ENCODE measurements around the gene SLC27A1. TPM values are rescaled to one million over a fixed set of nuclear protein-coding genes. Genes with fewer than 3 reads are reported as not detected.
"Not testable (repeated sequence)": the region's sequence is repeated elsewhere in the genome, so short reads cannot be mapped to it uniquely, and the experiment has no call there.

The SLC27A1 gene
- total RNA-seq, 2 donors from 2014 or later, result 2.2 to 6.0 TPM

DNA sequence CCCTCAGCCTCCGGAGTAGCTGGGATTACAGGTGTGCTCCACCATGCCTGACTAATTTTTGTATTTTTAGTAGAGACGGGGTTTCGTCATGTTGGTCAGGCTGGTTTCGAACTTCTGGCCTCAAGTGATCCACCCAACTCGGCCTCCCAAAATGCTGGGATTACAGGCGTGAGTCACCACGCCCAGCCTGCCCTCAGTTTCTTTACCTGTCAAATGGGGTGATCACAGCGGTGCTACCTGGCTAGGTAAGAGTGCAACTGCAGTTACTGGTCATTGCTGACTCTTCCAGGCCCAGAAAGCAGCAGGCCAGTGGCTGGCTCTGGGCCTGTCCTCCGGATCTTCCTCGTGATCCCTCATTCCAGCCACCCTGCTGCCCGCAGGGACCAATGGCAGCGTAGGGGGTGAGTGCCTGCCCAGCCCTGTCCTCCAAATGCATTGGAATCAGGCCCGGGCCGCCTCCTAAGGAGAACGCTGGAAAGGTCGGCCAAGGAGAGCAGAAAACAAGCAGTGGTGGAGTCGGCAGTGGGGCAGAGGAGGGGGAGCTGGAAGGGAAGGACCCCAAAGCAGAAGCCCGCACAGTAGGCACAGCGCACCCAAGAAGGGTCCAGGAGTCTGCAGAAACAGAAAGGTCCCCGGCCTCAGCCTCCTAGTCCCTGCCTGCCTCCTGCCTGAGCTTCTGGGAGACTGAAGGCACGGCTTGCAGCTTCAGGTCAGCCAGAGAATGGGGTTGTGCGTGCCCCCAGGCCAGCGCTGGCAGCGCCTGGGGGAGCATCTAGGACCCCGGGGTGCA lies 1.8 kb upstream of the SLC27A1 start:
- Mint-ChIP-seq H3K27ac (peak overlapping the region; percentile 38 to 73), H3K27me3 (no peaks in the 10 kb centered on the region), H3K4me3 (peak overlapping the region; percentile 97), H3K4me1 (ENCODE audit: low read depth in 2 of 2) (peaks cover 20 to 27% of the 10 kb centered on the region in 2 donors), H3K36me3 (no peaks in the 10 kb centered on the region), H3K9me3 (no peaks in the 10 kb centered on the region)
- ATAC-seq (no peak), DNase-seq (ENCODE audit: low spot score) (no peak)

- Mint-ChIP-seq H3K4me3 (peak overlapping the region; percentile 97), H3K9me3 (no peaks in the 10 kb centered on the region), H3K27ac (peak overlapping the region; percentile 38 to 73), H3K36me3 (no peaks in the 10 kb centered on the region), H3K4me1 (ENCODE audit: low read depth in 2 of 2) (peaks cover 20 to 27% of the 10 kb centered on the region in 2 donors), H3K27me3 (no peaks in the 10 kb centered on the region)
- ATAC-seq (no peak), DNase-seq (ENCODE audit: low spot score) (no peak)
These were observed 1.2 kb upstream of the SLC27A1 start for GRCh38 chr19:17469092-17469480.

GRCh38 chr19:17469481-17470067 lies 750 bp upstream of the SLC27A1 start:
- no peaks in the 10 kb centered on the region for H3K9me3 Mint-ChIP-seq
- H3K4me1 Mint-ChIP-seq (ENCODE audit: low read depth in 2 of 2), result peaks cover 20 to 27% of the 10 kb centered on the region in 2 donors
- H3K27me3 Mint-ChIP-seq, result no peaks in the 10 kb centered on the region

DNA sequence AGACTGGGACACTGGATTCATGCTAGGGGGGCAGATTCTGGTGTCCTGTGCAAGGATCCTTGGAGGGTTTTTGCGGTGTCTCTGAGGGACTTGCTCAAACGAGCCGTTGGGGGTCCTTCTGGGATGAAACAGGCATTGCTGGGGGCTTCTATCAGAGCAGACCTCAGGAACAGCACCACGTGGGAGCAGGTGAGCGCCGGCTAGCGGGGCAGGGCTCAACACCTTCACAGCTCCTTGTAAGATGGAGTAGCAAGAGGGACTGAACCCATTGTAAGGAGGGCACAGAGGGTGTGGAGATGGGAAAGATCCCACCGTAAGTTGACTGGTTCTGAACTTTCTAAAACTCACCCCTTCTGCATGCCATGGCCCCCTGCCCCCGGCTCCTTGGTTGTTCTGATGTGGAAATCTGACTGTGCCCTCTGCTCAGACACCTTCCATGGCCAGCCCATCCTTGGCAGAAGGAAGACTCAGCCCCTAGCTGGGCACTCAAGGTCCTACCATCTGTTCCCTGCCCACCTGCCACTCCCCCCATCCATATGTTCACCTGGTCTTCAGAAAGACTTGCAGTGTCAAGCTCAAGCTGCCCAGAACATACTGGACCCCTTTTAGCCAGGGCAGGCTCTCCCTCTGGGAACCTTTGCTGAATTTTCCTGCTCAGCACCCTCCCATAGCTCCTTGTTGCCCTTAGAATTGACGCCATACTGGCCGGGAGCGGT lies 1.2 kb downstream of the SLC27A1 start:
- ATAC-seq (no peak), DNase-seq (ENCODE audit: low spot score) (no peak)
- no peaks in the 10 kb centered on the region for H3K27me3 Mint-ChIP-seq
- peaks cover 20 to 27% of the 10 kb centered on the region in 2 donors for H3K4me1 Mint-ChIP-seq (ENCODE audit: low read depth in 2 of 2)
- H3K4me3 Mint-ChIP-seq, result peak overlapping the region; percentile 97
- H3K36me3 Mint-ChIP-seq, result no peaks in the 10 kb centered on the region
- peak overlapping the region; percentile 32 to 61 for H3K27ac Mint-ChIP-seq
- H3K9me3 Mint-ChIP-seq, result no peaks in the 10 kb centered on the region

More at GRCh38 chr19:17469481-17470067, 750 bp upstream of the SLC27A1 start:
- ATAC-seq (peak; percentile 90), DNase-seq (ENCODE audit: low spot score) (peak; percentile 85)
- Mint-ChIP-seq H3K36me3 (no peaks in the 10 kb centered on the region), H3K27ac (peak overlapping the region; percentile 38 to 73), H3K4me3 (peak overlapping the region; percentile 97)

DNA sequence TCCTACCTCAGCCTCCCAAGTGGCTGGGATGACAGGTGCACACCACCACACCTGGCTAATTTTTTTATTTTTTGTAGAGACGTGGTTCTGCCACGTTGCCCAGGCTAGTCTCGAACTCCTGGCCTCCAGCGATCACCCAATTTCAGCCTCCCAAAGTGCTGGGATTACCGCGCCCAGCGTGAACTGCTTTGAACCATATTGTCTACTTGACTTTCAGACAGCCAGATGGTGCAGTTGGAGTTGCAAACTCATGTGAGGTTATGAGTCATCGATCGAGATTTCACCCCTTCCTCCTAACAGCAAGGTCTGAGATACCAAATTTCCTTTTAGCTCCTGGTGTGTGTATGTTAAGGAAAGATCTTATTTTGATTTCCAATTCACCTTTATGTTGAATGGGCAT lies 2.7 kb downstream of the SLC27A1 start:
- DNase-seq (ENCODE audit: low spot score) (no peak), ATAC-seq (no peak)
- Mint-ChIP-seq H3K27me3 (no peaks in the 10 kb centered on the region), H3K4me1 (ENCODE audit: low read depth in 2 of 2) (peaks cover 20 to 27% of the 10 kb centered on the region in 2 donors), H3K36me3 (no peaks in the 10 kb centered on the region), H3K4me3 (no peak overlapping the region), H3K9me3 (no peaks in the 10 kb centered on the region), H3K27ac (peak overlapping the region; percentile 18 to 63)

DNA sequence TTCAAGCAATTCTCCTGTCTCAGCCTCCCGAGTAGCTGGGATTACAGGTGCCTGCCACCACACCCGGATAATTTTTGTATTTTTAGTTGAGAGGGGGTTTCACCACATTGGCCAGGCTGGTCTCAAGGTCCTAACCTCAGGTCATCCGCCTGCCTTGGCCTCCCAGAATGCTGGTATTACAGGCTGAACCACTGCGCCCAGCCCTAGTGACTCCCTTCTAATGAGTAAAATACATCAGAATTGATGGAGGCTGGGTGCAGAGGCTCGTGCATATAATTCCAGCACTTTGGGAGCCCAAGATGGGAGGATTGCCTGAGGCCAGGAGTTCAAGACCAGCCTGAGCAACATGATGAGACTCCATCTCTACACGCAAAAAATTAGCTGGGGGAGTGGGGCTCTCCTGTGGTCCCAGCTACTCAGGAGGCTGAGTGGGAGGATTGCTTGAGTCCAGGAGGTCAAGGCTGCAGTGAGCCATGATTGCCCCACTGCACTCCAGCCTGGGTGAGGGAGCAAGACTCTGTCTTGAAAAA lies 4.8 kb downstream of the SLC27A1 start:
- not testable (repeated sequence) for H3K27ac Mint-ChIP-seq; H3K36me3 Mint-ChIP-seq; DNase-seq (ENCODE audit: low spot score); H3K27me3 Mint-ChIP-seq; H3K9me3 Mint-ChIP-seq; ATAC-seq; H3K4me3 Mint-ChIP-seq
- peaks cover 15 to 17% of the 10 kb centered on the region in 2 donors for H3K4me1 Mint-ChIP-seq (ENCODE audit: low read depth in 2 of 2)

- Mint-ChIP-seq H3K36me3 (no peaks in the 10 kb centered on the region), H3K4me1 (ENCODE audit: low read depth in 2 of 2) (peaks cover 13 to 16% of the 10 kb centered on the region in 2 donors), H3K9me3 (no peaks in the 10 kb centered on the region), H3K4me3 (no peak overlapping the region), H3K27me3 (no peaks in the 10 kb centered on the region), H3K27ac (no peak overlapping the region)
- ATAC-seq, result peak in 1 of 2 donors; percentile 40
- DNase-seq (ENCODE audit: low spot score), result no peak
These were observed 5.3 kb downstream of the SLC27A1 start for GRCh38 chr19:17475541-17476115.

GRCh38 chr19:17479325-17479791 lies 9.0 kb downstream of the SLC27A1 start:
- H3K4me3 Mint-ChIP-seq, result no peak overlapping the region
- ATAC-seq (no peak), DNase-seq (ENCODE audit: low spot score) (no peak)
- H3K36me3 Mint-ChIP-seq, result no peaks in the 10 kb centered on the region
- H3K27me3 Mint-ChIP-seq, result no peaks in the 10 kb centered on the region
- H3K4me1 Mint-ChIP-seq (ENCODE audit: low read depth in 2 of 2), result peaks cover 0 to 12% of the 10 kb centered on the region in 2 donors
- H3K27ac Mint-ChIP-seq, result no peak overlapping the region
- no peaks in the 10 kb centered on the region for H3K9me3 Mint-ChIP-seq

- ATAC-seq (no peak), DNase-seq (ENCODE audit: low spot score) (no peak)
- H3K27ac Mint-ChIP-seq, result no peak overlapping the region
- no peaks in the 10 kb centered on the region for H3K36me3 Mint-ChIP-seq
- no peaks in the 10 kb centered on the region for H3K27me3 Mint-ChIP-seq
- H3K9me3 Mint-ChIP-seq, result no peaks in the 10 kb centered on the region
- H3K4me1 Mint-ChIP-seq (ENCODE audit: low read depth in 2 of 2), result peaks cover 0 to 13% of the 10 kb centered on the region in 2 donors
- H3K4me3 Mint-ChIP-seq, result no peak overlapping the region
These were observed 11.7 kb downstream of the SLC27A1 start for GRCh38 chr19:17481986-17482385.

- DNase-seq (ENCODE audit: low spot score) (no peak), ATAC-seq (no peak)
- H3K36me3 Mint-ChIP-seq, result no peaks in the 10 kb centered on the region
- H3K27ac Mint-ChIP-seq, result no peak overlapping the region
- H3K9me3 Mint-ChIP-seq, result no peaks in the 10 kb centered on the region
- H3K4me1 Mint-ChIP-seq (ENCODE audit: low read depth in 2 of 2), result peaks cover under 1 to 21% of the 10 kb centered on the region in 2 donors
- no peak overlapping the region for H3K4me3 Mint-ChIP-seq
- H3K27me3 Mint-ChIP-seq, result no peaks in the 10 kb centered on the region
These were observed 12.7 kb downstream of the SLC27A1 start for GRCh38 chr19:17482877-17483604.

- Mint-ChIP-seq H3K4me1 (ENCODE audit: low read depth in 2 of 2) (peaks cover 6 to 27% of the 10 kb centered on the region in 2 donors), H3K4me3 (no peak overlapping the region), H3K36me3 (no peaks in the 10 kb centered on the region), H3K9me3 (no peaks in the 10 kb centered on the region), H3K27ac (peak overlapping the region in 1 of 2 donors; percentile 46), H3K27me3 (no peaks in the 10 kb centered on the region)
- ATAC-seq (no peak), DNase-seq (ENCODE audit: low spot score) (no peak)
These were observed 13.3 kb downstream of the SLC27A1 start for GRCh38 chr19:17483605-17484002.

GRCh38 chr19:17484520-17485185 lies 14.3 kb downstream of the SLC27A1 start:
- Mint-ChIP-seq H3K27me3 (no peaks in the 10 kb centered on the region), H3K36me3 (no peaks in the 10 kb centered on the region), H3K27ac (no peak overlapping the region), H3K4me3 (no peak overlapping the region), H3K4me1 (ENCODE audit: low read depth in 2 of 2) (peaks cover 12 to 37% of the 10 kb centered on the region in 2 donors), H3K9me3 (no peaks in the 10 kb centered on the region)
- ATAC-seq (no peak), DNase-seq (ENCODE audit: low spot score) (no peak)
